NCI-H146 treated with DMSO at 0.1 percent for 48 hours (cell line): ENCODE measurements around the gene LPCAT3.

Source experiments
- DNase-seq: peaks from one replicate; lab custom pipeline; 2025; ENCODE audit not compliant: unreplicated experiment; lab: John Stamatoyannopoulos, UW

The LPCAT3 gene

DNA sequence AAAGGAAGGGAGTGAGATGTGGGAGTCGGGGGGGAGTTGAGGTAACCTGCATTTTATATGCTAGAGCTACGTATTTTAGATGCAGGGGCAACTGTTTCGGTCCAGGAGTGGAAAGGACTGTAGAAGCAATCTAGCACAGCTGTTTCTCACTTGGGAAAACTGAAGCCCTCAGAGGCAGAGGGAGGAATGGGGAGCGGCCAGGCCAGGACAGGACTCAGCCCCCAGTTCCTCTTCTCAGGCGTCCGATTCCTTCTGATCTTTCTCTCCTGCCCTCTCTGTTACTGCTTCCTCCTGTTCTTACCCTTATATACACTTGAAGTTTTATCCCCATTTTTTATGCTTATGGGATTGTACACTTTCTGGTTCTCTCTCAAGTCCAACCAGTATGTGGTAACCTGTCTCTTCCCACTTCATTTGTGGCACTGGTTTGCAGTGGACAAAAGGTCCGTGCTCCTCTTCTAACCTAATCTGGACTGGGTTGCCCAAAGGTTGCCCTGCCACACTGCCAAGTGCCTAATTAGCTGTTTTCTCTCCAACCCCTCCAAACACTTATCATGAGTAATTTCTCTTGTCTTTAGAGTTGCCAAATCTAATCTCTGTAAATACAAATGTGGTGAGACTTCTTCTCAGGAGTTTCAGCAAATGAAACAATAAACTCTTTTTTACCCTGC lies 16.2 kb downstream of the LPCAT3 start:
- DNase-seq = no peak

- no peak for DNase-seq
Measured at GRCh38 chr12:6998715-6999451, 19.4 kb downstream of the LPCAT3 start.

GRCh38 chr12:6996040-6996441 lies 22.2 kb downstream of the LPCAT3 start:
- DNase-seq = no peak

- DNase-seq = no peak
Measured at GRCh38 chr12:6987956-6988553, 30.2 kb downstream of the LPCAT3 start.

DNA sequence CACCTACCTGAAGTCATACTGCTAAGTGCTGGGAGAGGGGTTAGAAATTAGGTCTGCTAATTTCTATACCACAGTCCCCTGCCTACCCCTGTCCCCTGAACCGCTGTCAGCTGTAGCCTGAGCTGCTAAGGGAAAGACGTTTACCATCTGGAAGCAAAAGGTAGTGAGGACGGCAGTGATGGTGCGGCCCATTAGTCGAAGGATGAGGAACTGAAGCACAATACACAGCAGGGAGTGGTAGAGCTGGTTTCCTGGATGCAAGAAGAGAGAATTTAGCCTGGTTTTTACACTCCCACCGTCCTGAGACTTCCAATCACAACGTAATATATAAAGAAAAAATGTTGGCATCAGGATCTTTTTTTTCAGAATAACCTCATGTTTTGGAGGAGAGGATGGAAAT lies 35.7 kb downstream of the LPCAT3 start:
- DNase-seq = no peak

DNA sequence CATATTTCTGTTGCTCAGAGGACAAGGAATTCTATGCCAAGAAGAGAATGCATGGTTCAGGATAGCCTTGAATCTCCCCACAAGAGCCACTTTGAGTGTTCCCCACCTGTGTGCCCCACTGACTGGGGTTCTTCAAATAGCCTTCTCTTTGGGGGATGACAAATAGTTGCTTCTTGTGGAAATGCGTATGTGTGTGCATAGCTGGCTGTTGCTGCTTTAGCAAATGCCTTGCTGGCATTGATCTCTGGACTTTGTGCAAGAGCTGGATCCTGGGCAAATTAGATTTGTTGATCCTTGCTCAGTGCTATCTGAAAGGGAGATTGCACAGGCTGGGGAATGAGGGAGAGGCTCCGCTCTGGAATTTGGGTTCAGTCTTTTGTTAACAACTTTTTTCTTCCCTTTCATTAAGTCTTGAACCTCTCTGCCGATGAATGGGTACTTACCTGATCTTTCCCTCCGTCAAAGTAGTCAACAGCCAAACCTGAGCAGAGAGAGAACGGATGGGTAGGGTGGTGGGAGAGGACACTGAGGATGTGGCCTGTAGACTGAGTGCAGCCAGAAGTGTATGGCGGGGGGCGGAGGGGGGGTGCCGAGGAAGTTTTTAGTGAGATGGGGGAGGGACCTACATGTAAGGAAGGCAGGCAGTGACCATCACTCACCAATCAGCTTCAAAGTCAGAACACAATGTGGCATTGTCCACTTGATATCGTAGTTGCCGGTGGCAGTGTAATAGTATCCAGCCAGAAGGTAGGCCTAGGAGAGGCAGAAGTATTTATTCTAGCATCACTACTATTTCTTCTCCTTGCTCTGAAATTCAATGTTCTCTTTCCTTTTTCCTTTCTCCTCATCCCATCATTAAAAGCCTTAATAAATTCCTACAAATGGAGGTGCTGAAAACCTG lies 36.9 kb downstream of the LPCAT3 start:
- no peak for DNase-seq

GRCh38 chr12:6980740-6981139 lies 37.5 kb downstream of the LPCAT3 start:
- no peak for DNase-seq

DNA sequence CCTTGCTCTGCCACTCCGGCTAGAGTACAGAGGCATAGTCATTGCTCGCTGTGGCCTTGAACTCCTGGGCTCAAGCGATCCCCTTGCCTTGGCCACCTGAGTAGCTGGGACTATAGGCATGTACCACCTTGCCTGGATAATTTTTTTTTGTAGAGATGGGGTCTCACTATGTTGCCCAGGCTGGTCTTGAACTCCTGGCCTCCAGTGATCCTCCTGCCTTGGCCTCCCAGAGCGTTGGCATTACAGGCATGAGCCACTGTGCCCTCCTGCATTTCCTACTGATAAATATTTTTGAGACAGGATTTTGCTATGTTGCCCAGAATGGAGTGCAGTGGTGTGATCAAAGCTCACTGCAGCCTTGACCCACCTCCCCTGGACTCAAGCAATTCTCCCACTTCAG lies 38.2 kb downstream of the LPCAT3 start:
- DNase-seq = no peak

- DNase-seq = no peak
Measured at GRCh38 chr12:6979453-6979852, 38.8 kb downstream of the LPCAT3 start.

- no peak for DNase-seq
Measured at GRCh38 chr12:6979021-6979420, 39.3 kb downstream of the LPCAT3 start.

- no peak for DNase-seq
Measured at GRCh38 chr12:6978611-6979011, 39.7 kb downstream of the LPCAT3 start.

GRCh38 chr12:6978188-6978587 lies 40.1 kb downstream of the LPCAT3 start:
- DNase-seq = no peak

GRCh38 chr12:6977653-6978052 lies 40.6 kb downstream of the LPCAT3 start:
- DNase-seq = no peak

DNA sequence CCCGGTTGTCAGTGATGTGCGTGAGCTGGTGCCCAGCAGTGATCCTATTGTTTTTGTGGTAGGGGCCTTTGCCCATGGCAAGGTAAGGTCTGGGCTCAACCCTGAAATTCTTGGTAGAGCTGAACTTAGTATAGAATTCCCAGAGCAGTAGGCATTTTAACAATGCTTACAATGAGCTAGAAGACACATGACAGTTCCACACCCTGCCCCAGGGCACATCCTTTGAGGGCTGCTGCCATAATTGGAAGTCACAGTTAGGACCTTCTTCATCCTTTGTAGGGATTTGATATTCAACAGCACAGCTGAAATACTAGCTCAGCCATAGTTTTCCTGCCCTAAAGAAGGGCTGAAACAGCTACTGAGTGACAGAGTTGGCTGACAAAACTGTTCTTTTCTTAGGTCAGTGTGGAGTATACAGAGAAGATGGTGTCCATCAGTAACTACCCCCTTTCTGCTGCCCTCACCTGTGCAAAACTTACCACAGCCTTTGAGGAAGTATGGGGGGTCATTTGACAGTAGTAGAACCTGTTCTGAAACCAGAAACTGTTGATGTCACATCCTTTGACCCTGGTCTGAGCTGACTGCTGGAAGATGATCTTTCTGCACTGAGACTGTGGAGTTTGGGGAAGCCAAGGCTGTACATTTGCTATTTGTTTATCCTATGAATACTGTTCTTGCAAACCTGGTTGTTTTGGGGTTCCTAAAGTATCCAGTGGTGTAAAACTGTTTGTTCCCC lies 42.8 kb downstream of the LPCAT3 start:
- DNase-seq = no peak

DNA sequence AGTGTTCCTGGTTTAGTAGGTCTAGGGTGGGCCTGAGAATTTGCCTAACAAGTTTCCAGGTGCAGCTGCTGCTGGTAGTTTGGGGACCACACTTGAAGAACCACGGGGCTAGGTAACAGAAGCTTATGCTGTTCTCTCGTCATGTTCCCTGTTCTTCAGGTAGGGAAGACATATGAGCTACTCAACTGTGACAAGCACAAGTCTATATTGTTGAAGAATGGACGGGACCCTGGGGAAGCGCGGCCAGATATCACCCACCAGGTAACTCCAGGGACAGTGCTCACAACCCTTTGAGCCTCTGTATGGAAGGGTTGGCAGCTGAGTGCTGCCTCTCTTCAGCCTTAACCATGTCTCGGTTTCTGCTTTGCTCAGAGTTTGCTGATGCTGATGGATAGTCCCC lies 44.1 kb downstream of the LPCAT3 start:
- DNase-seq = no peak

DNA sequence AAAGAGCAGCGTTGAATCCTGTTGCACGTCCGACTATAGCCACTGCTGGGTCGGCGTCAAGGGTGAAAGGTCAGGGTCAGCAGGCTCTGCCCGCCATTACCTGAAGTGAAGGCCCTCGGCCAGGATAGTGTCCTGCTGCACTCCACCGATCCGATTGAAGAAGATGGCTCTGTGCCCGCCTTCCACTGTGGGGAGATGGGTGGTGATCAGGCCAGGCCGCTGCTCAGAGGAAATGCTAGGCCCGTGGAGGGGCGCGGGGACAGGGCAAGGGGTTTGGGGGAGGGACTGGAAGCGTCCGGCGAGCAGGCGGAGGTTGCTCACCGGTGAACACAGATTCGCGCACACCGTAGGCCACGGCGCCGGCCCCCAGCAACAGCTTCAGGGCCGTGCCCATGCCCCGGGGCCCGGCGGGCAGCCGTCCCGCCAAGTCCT lies 48.2 kb downstream of the LPCAT3 start:
- no peak for DNase-seq

DNA sequence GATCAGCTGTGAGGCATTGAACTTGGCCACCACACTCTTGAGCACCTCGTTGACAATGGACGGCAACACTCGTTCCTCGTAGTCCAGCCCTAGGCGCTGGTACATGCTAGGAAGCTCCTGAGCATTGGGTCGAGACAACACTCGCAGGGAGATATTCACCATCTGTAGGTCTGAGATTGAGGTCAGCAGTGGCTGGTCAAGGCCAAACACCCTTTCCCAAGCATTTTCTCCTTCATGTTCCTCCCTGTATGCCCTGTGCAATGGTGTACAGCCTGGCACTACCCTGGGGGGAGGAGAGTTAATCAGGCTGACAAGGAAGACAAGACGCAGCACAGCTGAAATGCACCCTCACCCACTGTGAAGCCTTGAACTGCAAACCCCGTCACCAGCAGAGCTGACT lies 49.9 kb downstream of the LPCAT3 start:
- DNase-seq = no peak

- no peak for DNase-seq
Measured at GRCh38 chr12:6967651-6968100, 50.6 kb downstream of the LPCAT3 start.

DNA sequence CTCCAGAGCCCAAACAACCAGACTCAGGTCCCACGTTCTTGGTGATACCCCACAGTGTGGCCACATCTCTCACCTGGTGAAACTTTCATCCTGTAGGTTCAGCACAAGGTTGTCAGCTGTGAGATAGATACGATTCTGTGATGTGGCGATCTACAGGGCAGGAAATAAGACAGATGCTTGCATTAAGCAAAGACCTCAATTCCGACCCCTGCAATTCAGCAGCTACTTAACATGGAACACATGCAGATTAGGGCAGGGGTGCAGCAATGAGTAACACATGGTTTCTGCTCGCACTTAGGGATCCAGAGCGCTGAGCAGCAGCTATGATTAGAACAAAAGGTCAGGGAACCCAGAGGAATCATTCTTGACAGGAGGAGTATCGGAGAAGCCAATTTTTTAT lies 51.9 kb downstream of the LPCAT3 start:
- DNase-seq = no peak

DNA sequence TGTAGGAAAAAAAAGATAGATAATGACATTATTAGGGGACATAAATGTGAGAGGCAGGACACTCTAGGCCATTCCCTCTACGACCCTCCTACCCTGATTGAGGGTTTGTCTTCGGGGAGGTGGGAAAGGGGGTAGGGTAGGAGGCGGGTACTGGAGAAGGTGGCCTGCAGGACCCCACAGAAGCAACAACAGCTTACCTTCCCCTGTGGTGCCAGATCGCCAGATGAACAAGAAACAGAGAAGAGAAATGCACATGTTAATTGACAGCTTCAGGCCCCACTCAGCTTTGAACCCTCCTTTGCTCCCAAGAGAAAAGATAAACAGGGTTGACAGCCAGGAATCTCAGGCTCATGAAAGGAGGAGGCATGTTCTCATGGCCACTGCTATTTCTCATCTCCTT lies 52.6 kb downstream of the LPCAT3 start:
- no peak for DNase-seq
